Activated CD8-positive, alpha-beta memory T cell treated with anti-CD3 and anti-CD28 coated beads, Interleukin-2, amount 10 ng/mL, durations not matched to agents 7 days and 5 days (primary cell): ENCODE measurements around the gene RNASE3. TPM values are rescaled to one million over a fixed set of nuclear protein-coding genes. Genes with fewer than 3 reads are reported as not detected.

Experiments
- total RNA-seq, 2 experiments: library from RNA; stranded (reverse); gene quantifications; one replicate each; pipeline ENCODE4 v1.2.3, GENCODE V29; 2021

The RNASE3 gene
- total RNA-seq, 2 experiments from 2014 or later = not detected

Other genes starting within 250 kb of the RNASE3 start
- gene OR6S1, start 249.7 kb upstream of the RNASE3 start, total RNA-seq = not detected
- gene RNASE4, start 206.8 kb upstream of the RNASE3 start, total RNA-seq = 1 to 10 TPM in 1 of 2 experiments, under 1 TPM in 1; 0.75 to 2.1 TPM
- 1 to 10 TPM; 1.5 to 2.5 TPM for gene ANG, start 202.6 kb upstream of the RNASE3 start, total RNA-seq
- gene EDDM3A, start 145.5 kb upstream of the RNASE3 start, total RNA-seq = not detected
- gene EDDM3B, start 123.0 kb upstream of the RNASE3 start, total RNA-seq = not detected
- gene RNASE6, start 110.1 kb upstream of the RNASE3 start, total RNA-seq = 1 to 10 TPM in 1 of 2 experiments, under 1 TPM in 1; 0.35 to 1.9 TPM
- not detected for gene RNASE1, start 88.5 kb upstream of the RNASE3 start, total RNA-seq
- not detected for gene RNASE2, start 64.1 kb downstream of the RNASE3 start, total RNA-seq
- gene METTL17, start 98.6 kb downstream of the RNASE3 start, total RNA-seq = 100 to 1,000 TPM; 102 to 111 TPM
- under 1 TPM; 0.16 to 0.44 TPM for gene SLC39A2, start 107.9 kb downstream of the RNASE3 start, total RNA-seq
- 1 to 10 TPM; 2.1 to 6.9 TPM for gene NDRG2, start 133.7 kb downstream of the RNASE3 start, total RNA-seq
- not detected for gene TPPP2, start 138.8 kb downstream of the RNASE3 start, total RNA-seq
- gene RNASE13, start 143.4 kb downstream of the RNASE3 start, total RNA-seq = not detected
- gene RNASE7, start 151.0 kb downstream of the RNASE3 start, total RNA-seq = not detected
- not detected for gene RNASE8, start 166.4 kb downstream of the RNASE3 start, total RNA-seq
- under 1 TPM in 1 of 2 experiments, not detected in 1; 0.09 TPM for gene ARHGEF40, start 178.9 kb downstream of the RNASE3 start, total RNA-seq
- gene ZNF219, start 207.3 kb downstream of the RNASE3 start, total RNA-seq = 1 to 10 TPM; 5.8 to 5.9 TPM
- not detected for gene TMEM253, start 209.7 kb downstream of the RNASE3 start, total RNA-seq